GOT3 (cell line): ENCODE results near the gene PARP11.

Experiments used
- DNase-seq: peaks from one replicate; lab custom pipeline; 2025; ENCODE audit warnings: mixed read lengths; lab: John Stamatoyannopoulos, UW

Gene PARP11

DNA sequence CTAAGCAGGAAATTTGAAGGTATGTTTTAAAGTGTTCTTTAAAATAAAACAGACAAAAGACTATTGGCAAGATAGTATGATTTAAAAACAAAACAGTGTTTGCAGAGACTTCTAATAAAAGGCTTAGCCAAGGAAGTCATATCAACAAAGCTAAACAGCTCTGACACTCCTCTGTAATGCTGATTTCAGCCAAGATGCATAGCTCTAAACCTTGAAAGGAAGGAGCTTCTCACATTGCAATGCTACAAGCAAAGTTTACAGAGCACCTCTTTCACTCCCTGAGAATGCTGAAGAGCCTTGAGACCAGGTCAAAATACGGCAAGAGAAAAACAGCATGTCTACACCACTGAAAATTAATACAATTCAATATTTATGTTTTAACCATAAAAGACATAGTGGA, 51.8 kb downstream of the PARP11 start:
- DNase-seq, result no peak

DNA sequence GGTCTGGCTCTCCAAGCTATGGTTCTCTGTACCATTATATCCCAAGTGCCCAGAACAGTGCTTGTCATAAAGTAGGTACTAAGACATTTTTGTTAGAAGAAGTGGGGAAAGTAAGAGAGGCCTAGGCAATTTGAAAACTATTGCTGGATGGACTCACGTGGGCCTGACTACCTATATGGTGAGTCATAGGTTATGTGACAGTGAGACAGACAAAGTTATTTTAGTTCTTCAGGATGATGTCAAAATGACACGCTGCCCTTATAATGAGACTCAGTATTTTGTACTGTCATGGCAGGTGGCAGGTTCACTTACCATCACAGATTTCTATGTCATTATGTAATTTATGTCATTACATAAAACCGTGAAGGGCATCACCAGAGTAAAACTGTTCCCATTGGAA, 53.1 kb downstream of the PARP11 start:
- no peak for DNase-seq

DNA sequence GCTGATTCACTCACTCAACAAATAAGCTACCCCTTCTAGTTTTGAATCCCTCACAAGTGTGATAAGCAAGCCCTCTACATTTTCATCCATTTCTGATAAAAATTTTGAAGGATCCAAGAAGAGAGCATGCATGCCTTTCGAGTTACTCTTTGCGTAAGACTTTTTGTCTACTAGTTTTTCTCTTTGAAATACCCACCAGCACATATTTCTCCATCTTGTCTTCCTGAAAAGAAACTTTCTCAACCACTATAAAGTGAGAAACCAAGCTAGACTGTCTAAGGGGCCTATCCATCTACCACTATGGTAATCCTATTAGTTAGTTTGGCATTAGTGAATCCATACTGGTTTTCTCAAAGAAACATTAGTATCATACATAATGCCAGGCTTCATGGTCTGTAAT, 56.9 kb downstream of the PARP11 start:
- no peak for DNase-seq

DNA sequence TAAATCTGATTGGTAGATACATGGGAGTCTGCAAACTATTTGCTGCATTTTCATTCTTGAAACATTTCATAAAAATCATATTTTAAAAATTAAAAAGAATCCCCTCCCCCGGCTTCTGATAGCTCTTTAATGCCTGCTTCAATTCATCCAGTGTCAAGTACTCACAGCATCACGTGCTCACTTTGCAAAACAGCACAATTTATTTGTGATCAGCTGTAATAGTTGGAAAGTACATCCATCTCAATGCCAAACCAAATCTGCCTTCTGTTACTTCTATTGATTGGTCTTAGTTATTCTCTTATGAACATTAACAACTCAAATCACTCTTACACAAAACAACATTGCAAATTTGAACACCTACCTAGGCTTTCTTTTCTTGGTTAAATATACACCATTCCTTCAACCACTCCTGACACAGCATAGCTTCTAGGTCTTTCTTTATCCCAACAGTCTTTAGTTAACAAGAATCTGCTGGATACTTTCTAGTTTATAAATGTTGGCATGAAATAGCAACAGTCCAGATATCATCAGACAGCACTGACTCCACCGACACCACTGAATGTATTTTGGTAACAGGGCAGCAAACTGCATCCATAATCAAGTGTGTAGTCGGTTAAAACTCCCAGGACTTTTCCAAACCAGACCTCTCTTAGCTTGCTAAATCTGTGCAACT, 58.0 kb downstream of the PARP11 start:
- no peak for DNase-seq

DNA sequence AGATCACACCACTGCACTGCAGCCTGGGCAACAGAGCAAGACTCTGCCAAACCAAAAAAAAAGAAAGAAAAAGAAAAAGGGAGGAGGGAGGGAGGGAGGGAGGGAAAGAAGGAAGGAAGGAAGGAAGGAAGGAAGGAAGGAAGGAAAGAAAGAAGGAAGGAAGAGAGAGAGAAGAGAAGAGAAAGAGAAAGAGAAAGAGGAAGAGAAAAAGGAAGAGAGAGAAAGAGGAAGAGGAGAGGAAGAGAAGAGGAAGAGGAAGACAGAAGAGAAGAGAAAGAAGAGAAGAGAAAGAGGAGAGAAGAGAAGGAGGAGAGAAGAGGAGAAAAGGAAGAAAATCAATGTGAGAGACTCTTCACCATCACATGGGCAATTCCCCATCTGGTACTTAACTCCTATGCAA, 62.7 kb downstream of the PARP11 start:
- no peak for DNase-seq

DNA sequence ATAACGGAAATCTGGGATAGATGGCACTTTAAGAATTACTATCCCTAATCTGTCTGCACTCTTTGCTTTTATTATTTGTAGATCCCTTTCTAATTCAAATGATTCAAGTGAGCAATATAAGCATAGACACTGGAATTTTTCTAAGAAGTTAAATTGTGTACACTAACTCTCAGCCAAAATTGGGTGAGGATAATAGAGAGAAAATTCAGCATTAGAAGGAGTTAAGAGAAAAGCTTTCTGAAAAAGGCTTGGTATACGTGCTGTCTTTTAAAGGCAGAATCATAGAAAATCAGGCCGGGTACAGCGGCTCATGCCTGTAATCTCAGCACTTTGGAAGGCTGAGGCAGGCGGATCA, 63.2 kb downstream of the PARP11 start:
- DNase-seq, result no peak

DNA sequence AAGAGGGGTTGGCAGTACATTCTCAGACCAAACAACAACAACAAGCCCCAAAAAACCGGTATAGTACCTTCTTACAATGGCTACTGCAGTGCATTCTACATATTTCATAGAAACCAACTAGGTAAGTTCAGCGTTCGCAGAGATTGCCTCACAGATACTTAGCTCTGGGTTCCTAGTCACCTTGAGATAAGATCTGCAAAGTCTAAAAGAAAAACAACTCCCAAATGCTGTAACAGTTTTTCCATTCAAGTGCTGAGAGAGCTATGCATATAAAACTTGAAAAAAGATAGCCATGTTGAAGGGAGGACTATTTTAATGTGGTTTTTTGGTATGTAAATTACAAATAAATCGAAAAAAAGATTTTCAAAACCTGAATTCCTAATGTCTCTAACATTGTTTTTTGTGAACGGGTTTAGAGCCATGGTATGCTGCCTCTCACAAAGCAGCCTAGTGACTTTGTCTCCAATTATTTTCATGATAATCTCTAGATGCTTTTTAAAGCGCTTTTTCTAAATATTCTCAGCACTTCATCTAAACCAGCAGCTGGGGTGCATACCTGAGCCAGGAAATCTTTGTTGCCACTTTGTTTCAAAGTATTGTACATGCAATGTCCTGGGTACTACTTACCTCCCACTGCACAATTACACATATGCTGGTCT, 63.7 kb downstream of the PARP11 start:
- DNase-seq, result no peak

DNA sequence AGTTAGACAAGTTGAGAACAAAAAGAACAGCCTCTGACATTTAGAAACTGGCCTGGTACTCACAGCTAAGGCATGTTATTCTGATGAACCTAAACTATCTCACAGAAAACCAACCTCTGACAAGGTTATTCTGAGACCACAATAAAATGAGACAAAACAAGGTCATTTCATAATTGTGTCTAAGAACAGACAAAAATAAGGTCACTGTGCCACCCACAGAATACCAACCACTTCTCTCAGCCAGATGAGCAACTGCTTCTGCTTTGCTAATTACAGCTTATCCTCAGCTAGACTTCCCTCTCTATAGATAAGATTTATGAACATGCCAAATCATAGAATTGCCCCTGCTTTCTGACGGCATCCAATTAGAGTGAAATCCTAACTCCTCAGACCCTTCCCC, 68.1 kb downstream of the PARP11 start:
- no peak for DNase-seq

DNA sequence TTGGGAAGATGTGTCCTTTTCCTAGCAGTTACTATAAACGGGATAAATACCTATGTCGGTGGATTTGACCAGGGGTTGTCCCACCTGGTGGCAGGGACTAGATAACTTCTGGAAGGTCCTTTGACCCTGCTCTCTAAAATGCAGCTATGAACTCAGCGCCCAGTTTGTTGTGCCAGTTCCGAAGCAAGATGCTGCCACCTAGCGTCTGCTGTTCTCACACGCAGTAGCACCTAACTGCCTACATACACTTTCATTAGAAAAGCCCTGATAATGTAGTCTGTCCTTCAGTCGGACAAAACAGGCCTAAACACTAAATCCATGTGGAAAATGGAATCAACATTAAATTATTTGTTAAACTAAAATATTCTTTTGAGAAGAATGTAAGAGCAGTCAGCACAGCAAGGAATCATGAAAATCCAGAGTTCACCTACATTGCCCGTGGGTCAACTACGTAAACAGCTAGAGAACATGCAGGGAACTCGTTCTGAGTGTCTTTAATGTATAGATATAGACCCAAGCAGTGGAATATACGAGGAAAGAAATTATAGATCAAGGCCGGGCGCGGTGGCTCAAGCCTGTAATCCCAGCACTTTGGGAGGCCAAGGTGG, 69.2 kb downstream of the PARP11 start:
- no peak for DNase-seq

DNA sequence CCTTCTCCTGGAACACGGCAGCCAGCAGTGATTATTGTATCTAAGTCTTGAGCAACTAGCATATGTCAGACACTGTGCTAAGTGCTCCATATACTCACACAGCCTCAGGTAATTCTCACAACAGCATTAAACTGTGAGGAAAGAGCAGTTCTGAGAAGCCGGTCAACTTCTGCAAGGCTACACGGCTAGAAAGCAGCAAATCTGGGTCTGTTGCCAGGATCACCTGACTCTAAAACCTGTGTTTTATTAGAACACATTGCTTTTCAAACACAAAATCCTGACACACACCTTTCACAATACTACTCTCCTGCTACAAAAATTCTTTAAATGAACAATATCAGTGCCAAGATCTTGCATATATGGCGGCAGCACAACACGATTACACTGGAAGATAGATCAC, 70.5 kb downstream of the PARP11 start:
- no peak for DNase-seq

DNA sequence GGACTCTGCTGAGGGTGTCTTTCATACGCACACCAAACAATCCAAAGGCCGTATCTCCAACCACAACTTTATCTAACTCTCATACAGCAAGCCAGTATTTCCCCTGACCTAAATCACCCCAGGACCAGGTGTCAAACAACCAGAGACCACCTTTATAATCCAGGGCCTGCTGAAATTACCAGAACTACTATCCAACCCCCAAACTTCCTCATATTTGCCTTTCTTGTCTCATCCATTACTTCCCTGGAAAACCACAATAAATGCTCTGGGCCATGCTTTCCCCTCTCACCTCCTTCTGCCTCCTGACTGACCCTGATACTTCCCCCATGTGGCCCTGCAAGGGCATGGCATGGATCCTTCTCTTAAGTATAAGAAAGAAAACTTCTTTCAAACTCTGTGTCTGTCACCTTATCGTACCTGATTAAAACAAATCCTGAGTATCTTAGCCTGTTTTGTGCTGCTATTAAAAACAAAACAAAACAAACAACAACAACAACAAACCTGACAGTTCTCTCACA, 75.6 kb downstream of the PARP11 start:
- no peak for DNase-seq

DNA sequence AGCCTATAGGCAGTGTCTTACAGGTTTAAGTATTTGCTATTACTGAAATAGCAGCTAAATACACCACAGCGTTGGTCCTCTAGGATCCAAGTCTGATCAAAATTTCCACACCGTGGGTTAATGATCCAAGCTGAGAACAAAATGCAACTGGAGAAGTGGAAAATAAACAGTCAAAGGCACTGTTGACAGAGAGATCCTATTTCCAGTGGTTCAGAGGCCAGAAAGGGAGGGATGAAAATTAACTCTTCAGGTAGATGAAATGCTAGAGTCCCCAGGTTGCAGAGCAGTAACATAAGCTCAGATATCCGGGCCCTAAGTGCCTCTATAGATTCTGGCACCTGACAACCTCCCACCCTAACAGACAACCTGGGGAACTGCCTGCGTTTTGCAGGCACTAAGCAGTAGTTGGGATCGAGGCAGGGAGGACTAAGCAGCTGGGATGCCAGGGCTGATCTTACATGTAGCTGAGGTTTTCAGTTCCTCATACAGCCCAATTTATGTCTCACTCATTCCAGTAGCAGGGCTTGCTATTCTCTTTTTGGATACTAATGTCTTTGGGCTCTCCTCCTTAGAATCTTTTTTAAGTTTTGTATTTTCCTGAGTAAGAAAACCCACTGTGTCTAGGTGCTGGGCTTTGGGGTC, 77.6 kb downstream of the PARP11 start:
- DNase-seq, result no peak

DNA sequence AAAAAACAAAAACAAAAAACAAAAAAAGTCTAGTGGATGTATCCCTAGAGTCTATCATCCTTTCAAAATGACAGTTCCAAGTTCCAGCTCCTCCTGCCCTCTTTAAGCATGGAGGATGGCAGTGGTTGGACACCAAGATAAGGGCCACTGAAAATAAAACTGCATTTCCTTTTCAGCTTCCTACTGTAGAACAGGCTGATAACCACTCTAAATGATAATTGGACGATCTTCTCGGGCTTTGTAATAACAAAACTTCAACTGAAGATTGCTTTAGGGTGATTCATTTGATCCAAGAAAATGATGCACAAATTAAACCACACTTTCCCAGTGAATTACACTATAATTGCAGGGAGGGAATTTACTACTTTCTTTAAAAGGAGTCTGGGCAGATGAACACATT, 78.1 kb downstream of the PARP11 start:
- DNase-seq, result no peak

DNA sequence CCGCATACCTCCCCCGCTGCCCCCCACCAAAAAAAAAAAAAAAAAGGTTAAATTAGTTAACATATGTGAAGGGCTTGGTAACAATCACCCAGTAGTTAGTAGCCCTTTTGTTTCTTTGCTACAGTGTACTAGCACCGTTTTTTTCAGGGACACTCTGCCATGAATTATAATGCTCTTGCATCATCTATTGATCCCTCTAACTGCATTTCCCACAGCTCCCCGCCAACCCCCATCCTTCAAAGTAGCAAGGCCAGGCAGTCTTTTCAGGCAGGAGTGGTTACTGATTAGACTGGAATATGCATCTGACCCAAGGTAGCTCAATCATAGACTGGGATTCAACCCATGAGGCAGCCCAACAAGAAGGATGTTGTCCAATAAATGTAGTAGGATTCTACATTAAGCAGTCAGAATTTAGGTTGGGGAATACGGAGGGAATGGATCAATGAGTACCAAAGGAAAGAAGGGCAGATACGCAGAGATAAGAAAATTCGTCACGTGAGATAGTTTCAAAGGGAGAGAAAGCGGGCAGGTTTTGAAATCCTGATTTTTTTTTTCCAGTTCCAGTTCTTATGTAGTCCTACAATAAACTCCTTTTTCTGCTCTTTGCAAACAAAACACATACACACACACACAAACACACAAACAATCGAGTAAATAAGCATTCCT, 80.4 kb downstream of the PARP11 start:
- DNase-seq, result no peak

DNA sequence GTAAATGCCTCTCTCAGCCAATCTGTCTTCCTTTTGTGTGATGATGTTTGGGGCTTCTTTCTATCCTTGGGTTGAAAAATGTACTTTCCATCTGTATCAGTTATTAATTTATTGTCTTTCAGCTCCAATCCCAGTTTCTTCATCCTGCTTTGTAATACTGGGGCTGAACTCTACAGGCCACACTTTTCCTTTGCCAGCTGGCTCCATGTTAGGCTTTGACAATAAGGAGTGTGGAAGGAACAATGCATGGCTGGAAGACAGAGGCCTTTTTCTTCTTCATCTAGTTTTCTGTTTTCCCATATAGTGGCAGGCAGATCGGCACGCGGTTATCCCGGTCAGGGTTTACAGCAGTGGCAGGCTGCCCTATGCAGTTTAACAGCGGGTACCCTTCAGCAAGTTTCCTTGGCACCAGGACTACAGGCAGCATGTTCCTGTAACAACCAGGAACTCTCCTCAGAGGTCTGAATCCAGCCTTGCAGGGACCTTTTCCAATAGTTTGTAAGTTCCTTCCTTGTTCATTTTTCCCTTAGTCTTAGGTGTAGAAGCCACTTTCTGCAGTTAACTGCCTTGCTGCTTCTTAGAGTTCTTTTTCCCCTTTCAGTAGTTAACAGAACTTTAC, 81.8 kb downstream of the PARP11 start:
- DNase-seq, result no peak

DNA sequence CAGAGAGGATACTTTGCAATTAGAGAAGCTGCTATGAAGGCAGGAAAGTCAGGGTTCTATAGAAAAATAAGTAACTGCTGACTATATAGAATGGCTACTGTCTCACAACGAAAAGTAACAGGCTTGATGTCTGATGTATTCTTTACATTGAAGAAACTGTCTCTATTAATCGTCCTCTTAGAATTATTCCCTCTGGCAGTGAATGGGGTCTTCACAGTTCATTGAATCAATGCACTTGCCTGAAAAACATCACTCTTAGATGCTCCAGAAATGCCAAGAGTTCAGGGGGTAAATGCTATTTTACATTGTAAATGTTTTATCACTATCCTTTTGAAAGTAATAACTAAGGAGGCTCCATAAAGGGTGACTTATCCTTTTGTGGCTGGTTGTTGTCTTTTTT, 82.6 kb downstream of the PARP11 start:
- DNase-seq, result no peak

DNA sequence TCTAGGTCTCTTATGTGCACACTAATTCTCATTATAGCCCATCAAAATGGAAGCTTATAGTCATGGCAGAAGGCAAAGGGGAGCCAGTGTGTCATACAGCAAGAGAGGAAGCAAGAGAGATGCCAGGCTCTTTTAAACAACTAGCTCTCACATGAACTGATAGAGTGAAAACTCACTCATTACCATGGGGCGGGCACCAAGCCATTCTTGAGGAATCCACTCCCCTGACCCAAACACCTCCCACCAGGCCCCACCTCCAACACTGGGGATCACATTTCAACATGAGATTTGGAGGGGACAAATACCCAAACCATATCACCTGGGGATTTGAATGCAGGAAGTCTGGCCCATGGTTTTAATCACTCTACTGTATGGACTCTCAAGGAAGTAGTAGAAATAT, 83.4 kb downstream of the PARP11 start:
- DNase-seq, result no peak

DNA sequence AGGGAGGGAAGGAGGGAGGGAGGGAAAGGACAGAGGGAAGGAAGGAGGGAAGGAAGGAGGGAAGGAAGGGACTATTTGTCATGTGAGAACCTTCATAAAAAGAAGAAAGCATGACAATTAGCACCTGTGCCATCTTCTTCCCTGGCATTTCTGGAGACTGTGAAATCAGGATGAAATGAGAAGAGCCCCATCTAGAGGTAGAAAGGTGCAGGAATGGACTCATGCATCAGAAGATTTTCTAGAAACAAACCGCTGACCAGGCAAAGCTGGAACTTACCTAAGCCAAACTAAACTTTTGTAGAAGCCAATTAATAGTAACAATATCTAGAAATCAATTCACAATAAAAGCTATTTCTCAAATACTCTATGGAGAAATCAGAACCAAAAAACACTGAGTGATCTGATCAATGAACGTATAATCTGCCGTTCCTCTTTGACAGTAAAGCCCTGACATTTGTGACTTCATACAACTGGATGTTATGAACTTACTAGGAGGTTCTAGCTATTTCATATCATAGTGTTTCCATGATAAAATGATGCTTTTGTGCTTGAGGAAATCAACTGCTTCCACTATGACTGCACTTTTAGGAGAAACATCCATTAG, 95.9 kb downstream of the PARP11 start:
- DNase-seq, result no peak

DNA sequence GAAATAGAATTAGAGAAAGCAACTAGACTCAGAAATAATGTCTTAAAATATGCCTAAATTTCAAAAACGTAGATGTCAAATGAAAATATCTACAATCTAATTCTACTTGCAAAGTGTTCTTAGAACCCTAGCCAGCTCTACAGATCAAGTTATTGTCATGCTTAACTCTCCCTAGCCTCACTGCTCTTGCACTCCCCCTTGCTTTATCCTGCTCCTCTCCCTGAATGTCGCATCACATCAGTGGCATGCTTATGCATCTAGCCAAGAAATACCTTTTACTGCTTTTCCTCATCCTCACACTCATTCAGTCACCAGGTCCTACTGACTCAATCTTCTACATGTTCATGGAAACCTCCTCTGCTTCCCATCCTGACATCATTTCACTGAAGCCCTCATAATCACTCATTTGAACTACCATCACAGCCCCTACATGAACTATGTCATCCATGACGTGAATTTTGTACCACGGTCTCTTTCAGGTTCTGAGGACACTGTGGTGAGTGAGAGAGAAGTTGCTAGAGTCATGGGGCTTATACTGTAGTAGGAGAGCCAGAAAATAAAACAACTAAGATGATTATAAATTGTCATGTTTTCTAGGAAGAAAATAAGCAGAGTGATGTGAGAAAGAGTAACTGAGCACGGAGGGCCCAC, 97.7 kb downstream of the PARP11 start:
- no peak for DNase-seq

DNA sequence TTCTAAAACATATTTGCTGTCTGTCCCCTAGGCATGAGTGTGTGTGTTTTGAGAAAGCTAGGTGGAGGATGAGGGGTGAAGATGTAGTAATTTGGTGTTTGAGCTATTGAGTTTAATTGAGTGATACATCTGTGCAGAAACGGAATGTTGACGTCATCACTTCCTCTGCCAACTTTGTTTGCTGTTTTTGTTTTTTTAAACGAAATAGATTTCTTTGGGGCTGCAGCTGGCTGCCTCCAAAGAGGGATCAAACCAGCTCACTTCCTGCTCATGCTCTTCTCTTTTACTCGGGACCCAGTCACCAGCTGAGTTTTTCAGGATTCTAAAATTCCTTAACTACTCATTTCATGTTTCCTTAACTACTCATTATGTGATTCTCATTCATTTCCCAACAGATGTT, 100.8 kb downstream of the PARP11 start:
- no peak for DNase-seq

DNA sequence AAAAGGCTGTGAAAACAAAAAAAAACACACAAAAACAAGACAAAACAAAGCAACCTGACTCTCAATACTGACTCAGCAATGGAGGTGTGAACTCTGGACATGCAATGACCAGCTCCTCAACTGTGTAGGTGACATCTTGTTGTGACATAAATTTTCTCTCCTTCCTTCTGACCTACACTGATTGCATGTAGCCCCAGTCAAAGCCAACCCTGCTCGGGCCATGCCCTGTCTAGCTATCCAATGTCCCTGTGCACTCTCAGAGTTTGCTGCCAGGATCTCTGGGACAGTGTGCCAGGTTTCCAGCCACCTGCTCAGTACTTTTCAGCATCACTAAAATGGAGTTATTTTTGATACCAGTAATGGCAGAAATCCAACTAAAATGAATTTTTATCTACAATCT, 101.3 kb downstream of the PARP11 start:
- DNase-seq, result no peak
